ENCODE results near the gene DAPP1.

DNA sequence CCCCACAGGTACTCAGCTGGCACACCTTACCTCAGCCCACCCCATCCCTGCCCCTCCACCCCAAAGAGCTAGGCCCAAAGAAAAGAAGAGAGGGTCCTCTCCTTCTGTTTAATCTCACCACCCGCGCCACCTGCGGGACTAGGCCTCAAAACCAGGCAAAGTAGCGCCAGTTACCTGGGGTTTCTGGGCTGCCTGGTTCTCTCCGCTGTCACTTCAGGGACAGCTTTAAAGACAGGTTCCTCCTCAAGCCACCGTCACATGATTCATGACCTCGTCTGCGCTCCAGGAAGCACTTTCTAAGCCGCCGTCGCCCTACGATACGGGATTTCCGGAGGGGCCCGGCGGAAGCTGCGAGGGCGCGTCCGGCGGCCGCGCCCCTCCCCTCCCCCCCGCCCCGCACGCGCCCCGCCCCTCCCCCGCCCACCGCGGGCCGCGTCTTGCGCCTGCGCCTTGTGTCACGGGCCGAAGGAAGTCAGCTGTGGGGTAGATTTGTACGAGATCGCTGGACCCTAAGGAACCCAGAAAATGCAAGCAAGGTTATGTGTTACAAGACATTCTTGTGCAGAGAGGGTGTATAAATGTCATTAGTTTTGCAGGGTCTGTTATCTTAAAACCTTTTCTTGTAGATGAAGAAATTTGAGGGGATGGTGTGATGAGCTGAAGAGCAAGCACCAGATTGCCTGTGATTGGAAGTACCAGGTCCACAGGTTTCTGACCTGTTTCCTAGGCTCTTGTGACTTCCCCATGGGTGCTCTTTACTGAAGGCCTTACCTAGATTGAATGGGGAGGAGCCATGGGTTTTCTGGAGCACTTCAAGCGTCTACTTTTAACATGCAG is 77.8 kb downstream of the DAPP1 start, which contains the start of gene LAMTOR3:
- no peak for TF ChIP-seq HDAC2 (IDR thresholded peaks at IDR 0.05)
- TF ChIP-seq EP300 (IDR thresholded peaks at IDR 0.05), result no peak
- TF ChIP-seq, protein P1, sequence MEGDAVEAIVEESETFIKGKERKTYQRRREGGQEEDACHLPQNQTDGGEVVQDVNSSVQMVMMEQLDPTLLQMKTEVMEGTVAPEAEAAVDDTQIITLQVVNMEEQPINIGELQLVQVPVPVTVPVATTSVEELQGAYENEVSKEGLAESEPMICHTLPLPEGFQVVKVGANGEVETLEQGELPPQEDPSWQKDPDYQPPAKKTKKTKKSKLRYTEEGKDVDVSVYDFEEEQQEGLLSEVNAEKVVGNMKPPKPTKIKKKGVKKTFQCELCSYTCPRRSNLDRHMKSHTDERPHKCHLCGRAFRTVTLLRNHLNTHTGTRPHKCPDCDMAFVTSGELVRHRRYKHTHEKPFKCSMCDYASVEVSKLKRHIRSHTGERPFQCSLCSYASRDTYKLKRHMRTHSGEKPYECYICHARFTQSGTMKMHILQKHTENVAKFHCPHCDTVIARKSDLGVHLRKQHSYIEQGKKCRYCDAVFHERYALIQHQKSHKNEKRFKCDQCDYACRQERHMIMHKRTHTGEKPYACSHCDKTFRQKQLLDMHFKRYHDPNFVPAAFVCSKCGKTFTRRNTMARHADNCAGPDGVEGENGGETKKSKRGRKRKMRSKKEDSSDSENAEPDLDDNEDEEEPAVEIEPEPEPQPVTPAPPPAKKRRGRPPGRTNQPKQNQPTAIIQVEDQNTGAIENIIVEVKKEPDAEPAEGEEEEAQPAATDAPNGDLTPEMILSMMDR (IDR thresholded peaks at IDR 0.05), result no peak

Measured in A549 (cell line).